Mammary epithelial cell (primary cell): ENCODE measurements around the gene TDRD9.

Experiments
- CTCF ChIP-seq, 2 donors: IDR thresholded peaks in 1 of 2; conservative IDR thresholded peaks in 1 of 2; 2 replicates each; pipeline ENCODE4 v1.5.1; 2011 to 2012; ENCODE audit warnings: inconsistent platforms in 2 of 2, low read length in 2 of 2, mild to moderate bottlenecking in 2 of 2, control low read depth in 1 of 2, low read depth in 1 of 2; ENCODE audit not compliant: insufficient read depth in 1 of 2; ENCODE audit errors: extremely low read depth in 1 of 2
- EZH2 ChIP-seq: IDR thresholded peaks from 2 replicates; pipeline ENCODE4 v1.6.1; 2012; ENCODE audit warnings: low read length, inconsistent platforms, borderline replicate concordance

- TF ChIP-seq EZH2, result no peak
- TF ChIP-seq CTCF (conservative IDR thresholded peaks at IDR 0.05 in 1 of 2, IDR thresholded peaks at IDR 0.05 in 1 of 2; ENCODE audit: extremely low read depth in 1 of 2, insufficient read depth in 1 of 2, low read depth in 1 of 2, low read length in 2 of 2), result peak; percentile 100
Measured at GRCh38 chr14:104078031-104078455, 149.8 kb downstream of the TDRD9 start.
